Activated CD8-positive, alpha-beta T cell treated with anti-CD3 and anti-CD28 coated beads for 36 hours (primary cell): ENCODE data around the gene RBMX. TPM values are rescaled to one million over a fixed set of nuclear protein-coding genes. Genes with fewer than 3 reads are reported as not detected.

Experiments
- ATAC-seq: fragments of 200-7000 bp; cut with Tn5 transposase; one replicate; pipeline ENCODE4 v1.10.0; 2021; ENCODE audit warnings: mild to moderate bottlenecking, moderate library complexity
- CTCF ChIA-PET: fragments of 350-600 bp; sonication (Branson Sonifier 250); formaldehyde crosslinking; loops from one replicate; lab custom pipeline; 2021; ENCODE audit warnings: antibody characterized with exemption; lab: Charles Lee
- POLR2A ChIA-PET: fragments of 350-600 bp; sonication (Branson Sonifier 250); formaldehyde crosslinking; loops from one replicate; lab custom pipeline; 2021; ENCODE audit warnings: antibody characterized with exemption; lab: Charles Lee
- DNase-seq: peaks from one replicate; pipeline ENCODE4 v3.0.0-alpha.2; 2020
- H3K27ac Mint-ChIP-seq: one replicate; pipeline ENCODE4 v1.8.0; 2021; ENCODE audit warnings: mild to moderate bottlenecking, mixed read lengths
- H3K27me3 Mint-ChIP-seq: one replicate; pipeline ENCODE4 v1.8.0; 2021; ENCODE audit warnings: mixed read lengths
- H3K36me3 Mint-ChIP-seq: one replicate; pipeline ENCODE4 v1.8.0; 2021; ENCODE audit warnings: low read depth, mixed read lengths
- H3K4me1 Mint-ChIP-seq: one replicate; pipeline ENCODE4 v1.8.0; 2021; ENCODE audit warnings: low read depth, mixed read lengths
- H3K4me3 Mint-ChIP-seq: one replicate; pipeline ENCODE4 v1.8.0; 2021; ENCODE audit warnings: mild to moderate bottlenecking, moderate library complexity, mixed read lengths
- H3K9me3 Mint-ChIP-seq: one replicate; pipeline ENCODE4 v1.8.0; 2021; ENCODE audit warnings: mixed read lengths
- CTCF ChIP-seq: fragments of 200-600 bp; IDR thresholded peaks from one replicate; pipeline ENCODE4 v1.8.0; 2022; ENCODE audit warnings: antibody characterized with exemption, mild to moderate bottlenecking
- intact Hi-C: fragments of 100-400 bp; cut with micrococcal nuclease; formaldehyde crosslinking; loops from one replicate; pipeline ENCODE4 v1.10.0; 2022
- total RNA-seq, 2 experiments: library from RNA; stranded (reverse); gene quantifications; one replicate each; pipeline ENCODE4 v1.2.3, GENCODE V29; 2021

The RBMX gene
- total RNA-seq, 2 experiments from 2014 or later = 285 TPM

- H3K9me3 Mint-ChIP-seq = no peaks in the 10 kb centered on the region
- ATAC-seq (peak; percentile 24), DNase-seq (no peak)
- peaks cover 33% of the 10 kb centered on the region for H3K36me3 Mint-ChIP-seq
- H3K4me3 Mint-ChIP-seq = no peak overlapping the region
- POLR2A ChIA-PET = interaction anchor here (1.1 kb wide), 1 partner anchor 9 kb away, joined by 3 read pairs; no protein-coding TSS in a partner anchor
- H3K4me1 Mint-ChIP-seq = peaks cover 31% of the 10 kb centered on the region
- intact Hi-C loops = no loop called here
- CTCF ChIA-PET = no interaction called here
- H3K27ac Mint-ChIP-seq = peak overlapping the region; percentile 47
- TF ChIP-seq CTCF = no peak
- no peaks in the 10 kb centered on the region for H3K27me3 Mint-ChIP-seq
These were observed 22.3 kb downstream of the RBMX start for GRCh38 chrX:136858007-136858756.

- peak overlapping the region; percentile 57 for H3K27ac Mint-ChIP-seq
- peaks cover 25% of the 10 kb centered on the region for H3K36me3 Mint-ChIP-seq
- no peaks in the 10 kb centered on the region for H3K9me3 Mint-ChIP-seq
- CTCF ChIA-PET = no interaction called here
- DNase-seq (no peak), ATAC-seq (no peak)
- POLR2A ChIA-PET = no interaction called here
- H3K27me3 Mint-ChIP-seq = no peaks in the 10 kb centered on the region
- H3K4me1 Mint-ChIP-seq = peaks cover 24% of the 10 kb centered on the region
- intact Hi-C loops = no loop called here
- H3K4me3 Mint-ChIP-seq = no peak overlapping the region
- TF ChIP-seq CTCF = no peak
These were observed 24.0 kb downstream of the RBMX start for GRCh38 chrX:136856551-136856950.

GRCh38 chrX:136856050-136856449, 24.5 kb downstream of the RBMX start:
- Mint-ChIP-seq H3K4me3 (no peak overlapping the region), H3K27ac (peak overlapping the region; percentile 57), H3K27me3 (no peaks in the 10 kb centered on the region), H3K9me3 (no peaks in the 10 kb centered on the region), H3K4me1 (peaks cover 23% of the 10 kb centered on the region), H3K36me3 (peaks cover 23% of the 10 kb centered on the region)
- intact Hi-C loops = no loop called here
- no peak for DNase-seq
- CTCF ChIA-PET = no interaction called here
- no peak for TF ChIP-seq CTCF
- POLR2A ChIA-PET = no interaction called here
- ATAC-seq = no peak

GRCh38 chrX:136851526-136851925, 29.0 kb downstream of the RBMX start:
- no peak for TF ChIP-seq CTCF
- Mint-ChIP-seq H3K36me3 (peaks cover 24% of the 10 kb centered on the region), H3K27ac (no peak overlapping the region), H3K4me3 (no peak overlapping the region), H3K9me3 (no peaks in the 10 kb centered on the region), H3K4me1 (peaks cover 16% of the 10 kb centered on the region), H3K27me3 (no peaks in the 10 kb centered on the region)
- ATAC-seq (no peak), DNase-seq (no peak)
- ChIA-PET POLR2A (no interaction called here), CTCF (no interaction called here)
- intact Hi-C loops = no loop called here

GRCh38 chrX:136850441-136851175, 29.9 kb downstream of the RBMX start:
- DNase-seq (no peak), ATAC-seq (no peak)
- Mint-ChIP-seq H3K4me3 (no peak overlapping the region), H3K4me1 (peaks cover 12% of the 10 kb centered on the region), H3K36me3 (peaks cover 25% of the 10 kb centered on the region), H3K27me3 (no peaks in the 10 kb centered on the region), H3K9me3 (no peaks in the 10 kb centered on the region), H3K27ac (no peak overlapping the region)
- TF ChIP-seq CTCF = no peak
- POLR2A ChIA-PET = no interaction called here
- CTCF ChIA-PET = no interaction called here
- intact Hi-C loops = no loop called here
